Cardiac septum (tissue), 1 donor: ENCODE measurements around the gene MAK. TPM values are rescaled to one million over a fixed set of nuclear protein-coding genes. Genes with fewer than 3 reads are reported as not detected.

ENCODE experiments used
- total RNA-seq: library from RNA; stranded (reverse); fragmentation: NEBNext Ultra II Directional; extraction: Animal tissue kit (Norgen Biotek cat#: 25700); gene quantifications from one replicate; pipeline ENCODE4 v1.2.1, GENCODE V29; 2021
- donor health status: DM: no; HTN: no; CAD: no.

The MAK gene
- total RNA-seq, 1 donor from 2014 or later: 0.08 TPM

Other genes starting within 250 kb of the MAK start
- 1.7 TPM for gene C6orf52, start 143.9 kb downstream of the MAK start, total RNA-seq
- 9.3 TPM for gene PAK1IP1, start 143.6 kb downstream of the MAK start, total RNA-seq
- 112 TPM for gene TMEM14C, start 115.5 kb downstream of the MAK start, total RNA-seq
- gene TMEM14B, start 90.7 kb downstream of the MAK start, total RNA-seq: 92.4 TPM
- not detected for gene GCM2, start 43.5 kb upstream of the MAK start, total RNA-seq
- 1.00 TPM for gene SYCP2L, start 48.5 kb upstream of the MAK start, total RNA-seq
- gene ELOVL2, start 205.8 kb upstream of the MAK start, total RNA-seq: 1.8 TPM